ENCODE results near the gene HHAT. TPM values are rescaled to one million over a fixed set of nuclear protein-coding genes. Genes with fewer than 3 reads are reported as not detected.

Gene HHAT
- total and polyA plus RNA-seq, 4 donors: 1.9 to 3.9 (median 2.6) TPM

DNA sequence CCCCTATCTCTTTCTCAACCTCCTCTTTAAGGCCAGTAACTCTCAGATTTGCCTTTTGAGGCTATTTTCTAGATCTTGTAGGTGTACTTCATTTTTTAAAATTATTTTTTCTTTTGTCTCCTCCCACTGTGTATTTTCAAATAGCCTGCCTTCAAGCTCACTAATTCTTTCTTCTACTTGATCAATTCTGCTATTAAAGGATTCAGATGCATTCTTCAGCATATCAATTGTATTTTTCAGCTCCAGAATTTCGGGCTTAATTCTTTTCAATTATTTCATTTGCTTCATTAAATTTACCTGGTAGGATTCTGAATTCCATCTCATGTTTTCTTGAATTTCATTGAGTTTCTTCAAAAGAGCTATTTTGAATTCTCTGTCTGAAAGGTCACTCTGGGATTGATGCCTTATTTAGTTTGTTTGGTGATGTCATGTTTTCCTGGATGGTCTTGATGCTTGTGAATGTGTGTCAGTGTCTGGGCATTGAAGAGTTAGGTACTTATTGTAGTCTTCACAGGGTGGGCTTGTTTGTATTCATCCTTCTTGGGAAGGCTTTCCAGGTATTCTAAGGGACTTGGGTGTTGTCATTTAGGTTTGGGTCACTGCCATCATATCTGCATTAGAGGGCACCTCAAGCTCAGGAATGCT is 3.6 kb upstream of the HHAT start:
- DNase-seq: no peak
- Histone ChIP-seq H3K36me3 (ENCODE audit: control insufficient read depth in 1 of 2, insufficient read depth in 2 of 2, low read length in 1 of 2) (no peaks in the 10 kb centered on the region), H3K9me3 (ENCODE audit: control insufficient read depth, low read length) (no peaks in the 10 kb centered on the region), H3K27ac (ENCODE audit: low read depth in 1 of 2, low read length in 2 of 2) (no peak overlapping the region), H3K4me3 (ENCODE audit: low read length in 2 of 2) (no peak overlapping the region), H3K27me3 (ENCODE audit: control insufficient read depth in 1 of 2, insufficient read depth in 2 of 2, low read length in 1 of 2) (no peaks in the 10 kb centered on the region), H3K4me1 (ENCODE audit: control insufficient read depth in 1 of 2, insufficient read depth in 2 of 2, low read length in 2 of 2) (no peaks in the 10 kb centered on the region)
- WGBS, 2 donors: 95 to 96% methylated on average over 1 of the region's 1 CpG
- no peak for ATAC-seq (ENCODE audit: low FRiP score)
- intact Hi-C loops (cut with DNase I): no loop called here

DNA sequence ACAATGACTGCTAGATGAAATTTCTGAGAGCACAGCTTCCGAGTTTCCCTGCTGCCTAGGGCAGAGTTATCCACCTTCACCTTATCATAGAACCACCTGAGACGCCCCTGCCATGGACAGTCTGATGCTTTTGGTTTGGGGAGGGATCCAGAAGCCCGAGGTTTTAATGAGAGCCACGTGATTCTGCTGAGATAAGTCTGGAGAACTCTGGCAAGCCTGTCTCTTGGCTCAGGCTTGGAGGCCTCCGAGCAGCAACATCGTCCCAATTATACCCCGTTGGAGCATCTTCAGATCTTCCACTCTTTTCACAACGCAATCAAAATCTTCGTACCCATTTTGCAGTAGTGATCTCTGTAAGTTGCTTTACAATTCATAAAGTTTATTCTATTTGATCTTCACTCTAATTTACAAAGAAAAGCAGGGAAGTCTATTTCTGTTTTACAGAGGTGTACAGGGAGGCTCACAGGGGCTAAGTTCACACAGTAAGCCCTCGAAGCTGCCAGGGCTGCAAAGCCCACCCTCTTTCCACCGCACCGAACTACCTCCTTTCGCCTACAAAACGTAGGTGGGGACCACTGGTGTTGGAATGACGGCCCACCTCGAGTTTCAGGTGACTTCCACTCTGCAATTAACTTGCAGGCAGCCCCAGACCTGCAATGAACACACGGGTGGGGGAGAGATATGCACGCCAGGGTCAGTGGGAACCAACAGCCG is 513 bp upstream of the HHAT start:
- 24% methylated on average over 19 of the region's 19 CpGs for WGBS, 2 donors

DNA sequence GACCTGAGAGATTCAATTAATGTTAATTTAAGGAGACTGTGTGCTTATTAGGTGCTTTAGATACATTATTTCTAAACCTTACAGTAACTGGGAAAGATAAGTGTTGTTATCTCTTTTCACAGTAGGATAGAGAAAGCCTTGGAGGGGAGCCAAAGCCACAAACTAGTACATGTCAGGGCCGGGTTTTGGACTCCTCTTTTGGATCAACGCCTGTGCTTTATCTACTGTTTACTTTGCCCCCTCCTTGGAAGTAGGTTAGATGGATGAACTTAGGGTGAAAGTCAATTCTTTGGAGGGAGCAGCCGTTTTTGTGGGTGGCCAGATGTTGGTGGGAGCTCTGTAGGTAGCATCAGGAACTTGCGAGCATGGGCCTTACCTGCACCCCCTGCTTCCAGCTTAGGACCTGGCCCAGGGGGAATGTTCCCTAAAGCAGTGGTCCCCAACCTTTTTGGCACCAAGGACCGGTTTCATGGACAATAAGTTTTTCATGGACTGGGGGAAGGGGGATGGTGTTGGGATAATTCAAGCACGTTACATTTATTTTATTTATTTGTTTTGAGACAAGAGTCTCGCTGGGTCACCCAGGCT is 1.7 kb downstream of the HHAT start:
- no peaks in the 10 kb centered on the region for H3K9me3 ChIP-seq (ENCODE audit: control insufficient read depth, low read length)
- intact Hi-C loops (cut with DNase I): no loop called here
- no peak overlapping the region for H3K4me3 ChIP-seq (ENCODE audit: low read length in 2 of 2)
- DNase-seq (no peak), ATAC-seq (ENCODE audit: low FRiP score) (no peak)
- WGBS, 2 donors: 81 to 84% methylated on average over 7 of the region's 7 CpGs
- no peaks in the 10 kb centered on the region for H3K27me3 ChIP-seq (ENCODE audit: control insufficient read depth in 1 of 2, insufficient read depth in 2 of 2, low read length in 1 of 2)
- no peak overlapping the region for H3K27ac ChIP-seq (ENCODE audit: low read depth in 1 of 2, low read length in 2 of 2)
- no peaks in the 10 kb centered on the region for H3K36me3 ChIP-seq (ENCODE audit: control insufficient read depth in 1 of 2, insufficient read depth in 2 of 2, low read length in 1 of 2)
- H3K4me1 ChIP-seq (ENCODE audit: control insufficient read depth in 1 of 2, insufficient read depth in 2 of 2, low read length in 2 of 2): no peaks in the 10 kb centered on the region

More for the DNA sequence above, 513 bp upstream of the HHAT start:
- no peak for DNase-seq
- no peaks in the 10 kb centered on the region for H3K9me3 ChIP-seq (ENCODE audit: control insufficient read depth, low read length)
- H3K27me3 ChIP-seq (ENCODE audit: control insufficient read depth in 1 of 2, insufficient read depth in 2 of 2, low read length in 1 of 2): no peaks in the 10 kb centered on the region
- H3K4me3 ChIP-seq (ENCODE audit: low read length in 2 of 2): peak overlapping the region; percentile 6 to 53
- no peaks in the 10 kb centered on the region for H3K4me1 ChIP-seq (ENCODE audit: control insufficient read depth in 1 of 2, insufficient read depth in 2 of 2, low read length in 2 of 2)
- no peaks in the 10 kb centered on the region for H3K36me3 ChIP-seq (ENCODE audit: control insufficient read depth in 1 of 2, insufficient read depth in 2 of 2, low read length in 1 of 2)
- intact Hi-C loops (cut with DNase I): no loop called here
- no peak for ATAC-seq (ENCODE audit: low FRiP score)
- H3K27ac ChIP-seq (ENCODE audit: low read depth in 1 of 2, low read length in 2 of 2): peak overlapping the region in 1 of 2 donors; percentile 65

DNA sequence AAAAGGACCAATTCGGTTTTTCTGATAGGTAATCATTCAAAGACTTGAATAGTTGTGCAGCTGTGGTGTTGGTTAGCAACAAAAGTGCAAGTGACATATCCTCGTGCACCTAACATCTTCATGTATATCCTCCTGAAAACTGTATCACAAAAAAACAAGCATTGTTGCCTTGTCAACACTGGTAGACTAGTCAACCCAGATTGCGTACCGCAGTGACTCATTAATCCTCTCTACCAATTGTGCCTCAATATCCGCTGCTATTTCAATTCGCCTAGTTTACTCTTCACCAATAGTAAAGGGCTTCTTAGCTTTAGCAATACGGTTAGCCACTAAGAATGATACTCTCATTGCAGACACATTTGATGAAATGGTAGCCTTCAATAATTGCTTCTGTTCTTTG is 3.5 kb downstream of the HHAT start:
- Histone ChIP-seq H3K36me3 (ENCODE audit: control insufficient read depth in 1 of 2, insufficient read depth in 2 of 2, low read length in 1 of 2) (no peaks in the 10 kb centered on the region), H3K27me3 (ENCODE audit: control insufficient read depth in 1 of 2, insufficient read depth in 2 of 2, low read length in 1 of 2) (no peaks in the 10 kb centered on the region), H3K4me3 (ENCODE audit: low read length in 2 of 2) (no peak overlapping the region), H3K9me3 (ENCODE audit: control insufficient read depth, low read length) (no peaks in the 10 kb centered on the region), H3K27ac (ENCODE audit: low read depth in 1 of 2, low read length in 2 of 2) (no peak overlapping the region), H3K4me1 (ENCODE audit: control insufficient read depth in 1 of 2, insufficient read depth in 2 of 2, low read length in 2 of 2) (no peaks in the 10 kb centered on the region)
- ATAC-seq (ENCODE audit: low FRiP score) (no peak), DNase-seq (no peak)
- WGBS, 2 donors: 93% methylated on average over 7 of the region's 7 CpGs
- intact Hi-C loops (cut with DNase I): no loop called here

DNA sequence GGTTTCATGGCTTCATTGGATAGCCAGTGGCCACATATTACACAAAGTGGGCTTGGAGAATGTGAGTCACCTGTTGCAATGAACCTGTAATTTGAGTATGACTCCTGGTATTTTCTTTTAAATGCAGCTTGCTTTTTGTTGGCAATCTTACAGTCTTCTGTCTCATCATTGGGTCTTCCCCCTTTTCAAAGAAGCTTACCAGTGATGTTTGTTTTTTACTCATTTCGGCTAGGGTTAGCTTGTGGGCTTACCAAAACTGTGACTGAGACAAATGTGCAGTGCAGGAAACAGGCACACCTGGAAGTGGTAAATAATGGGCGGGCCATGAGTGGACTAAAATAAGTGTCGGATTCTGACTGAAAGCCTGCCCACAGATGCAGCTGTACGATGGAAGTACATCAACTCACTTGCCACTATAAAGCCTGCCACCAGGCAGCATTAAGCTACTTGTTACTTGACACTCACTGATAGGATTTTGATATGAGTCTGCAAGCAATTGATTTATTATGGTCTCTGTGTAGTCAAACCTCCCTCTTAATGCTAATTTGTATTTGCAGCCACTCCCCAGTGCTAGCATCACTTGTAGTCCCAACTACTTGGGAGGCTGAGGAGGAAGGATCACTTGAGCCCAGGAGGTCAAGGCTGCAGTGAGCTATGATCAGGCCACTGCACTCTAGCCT is 4.2 kb downstream of the HHAT start:
- intact Hi-C loops (cut with DNase I): no loop called here

DNA sequence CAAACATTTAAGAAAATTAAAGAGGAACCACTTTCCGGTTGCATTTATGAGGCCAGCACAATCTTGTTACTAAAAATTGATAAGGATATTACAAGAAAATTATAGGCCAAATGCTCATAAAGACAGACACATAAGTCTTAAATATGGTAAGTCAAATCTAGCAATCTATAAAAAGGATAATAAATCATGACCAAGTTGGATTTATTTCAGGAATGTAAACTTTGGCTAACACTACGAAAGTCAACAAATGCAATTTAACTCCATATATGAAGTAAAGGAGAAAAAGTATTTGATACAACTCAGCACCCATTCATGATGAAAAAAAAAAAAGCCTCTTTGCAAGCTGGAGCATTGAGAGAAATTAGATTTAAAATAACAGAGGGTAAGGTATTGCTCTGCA is 6.3 kb downstream of the HHAT start:
- Histone ChIP-seq H3K36me3 (ENCODE audit: control insufficient read depth in 1 of 2, insufficient read depth in 2 of 2, low read length in 1 of 2) (no peaks in the 10 kb centered on the region), H3K4me1 (ENCODE audit: control insufficient read depth in 1 of 2, insufficient read depth in 2 of 2, low read length in 2 of 2) (no peaks in the 10 kb centered on the region), H3K27me3 (ENCODE audit: control insufficient read depth in 1 of 2, insufficient read depth in 2 of 2, low read length in 1 of 2) (no peaks in the 10 kb centered on the region), H3K4me3 (ENCODE audit: low read length in 2 of 2) (no peak overlapping the region), H3K27ac (ENCODE audit: low read depth in 1 of 2, low read length in 2 of 2) (no peak overlapping the region), H3K9me3 (ENCODE audit: control insufficient read depth, low read length) (no peaks in the 10 kb centered on the region)
- DNase-seq (no peak), ATAC-seq (ENCODE audit: low FRiP score) (no peak)
- 75 to 82% methylated on average over 2 of the region's 2 CpGs for WGBS, 2 donors
- intact Hi-C loops (cut with DNase I): no loop called here

More for the DNA sequence above, 4.2 kb downstream of the HHAT start:
- Histone ChIP-seq H3K36me3 (ENCODE audit: control insufficient read depth in 1 of 2, insufficient read depth in 2 of 2, low read length in 1 of 2) (no peaks in the 10 kb centered on the region), H3K9me3 (ENCODE audit: control insufficient read depth, low read length) (no peaks in the 10 kb centered on the region), H3K27ac (ENCODE audit: low read depth in 1 of 2, low read length in 2 of 2) (no peak overlapping the region), H3K27me3 (ENCODE audit: control insufficient read depth in 1 of 2, insufficient read depth in 2 of 2, low read length in 1 of 2) (no peaks in the 10 kb centered on the region), H3K4me3 (ENCODE audit: low read length in 2 of 2) (no peak overlapping the region), H3K4me1 (ENCODE audit: control insufficient read depth in 1 of 2, insufficient read depth in 2 of 2, low read length in 2 of 2) (no peaks in the 10 kb centered on the region)
- 89 to 92% methylated on average over 4 of the region's 4 CpGs for WGBS, 2 donors
- DNase-seq (no peak), ATAC-seq (ENCODE audit: low FRiP score) (no peak)

DNA sequence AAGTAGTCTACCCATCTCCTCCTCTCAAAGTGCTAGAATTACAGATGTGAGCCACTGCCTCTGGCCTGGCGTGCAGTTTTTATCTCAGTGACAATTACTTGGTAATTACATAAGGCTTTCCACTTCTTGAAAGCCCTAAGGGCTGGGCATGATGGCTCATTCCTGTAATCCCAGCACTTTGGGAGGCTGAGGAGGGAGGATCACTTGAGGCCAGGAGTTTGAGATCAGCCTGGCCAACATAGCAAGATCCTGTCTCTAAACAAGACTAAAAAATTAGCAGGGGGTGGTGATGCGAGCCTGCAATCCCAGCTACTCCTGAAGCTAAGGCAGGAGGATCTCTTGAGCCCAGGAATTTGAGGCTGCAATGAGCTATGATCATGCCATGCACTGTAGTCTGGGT is 7.7 kb downstream of the HHAT start:
- no peaks in the 10 kb centered on the region for H3K27me3 ChIP-seq (ENCODE audit: control insufficient read depth in 1 of 2, insufficient read depth in 2 of 2, low read length in 1 of 2)
- 96 to 98% methylated on average over 2 of the region's 2 CpGs for WGBS, 2 donors
- H3K36me3 ChIP-seq (ENCODE audit: control insufficient read depth in 1 of 2, insufficient read depth in 2 of 2, low read length in 1 of 2): no peaks in the 10 kb centered on the region
- H3K27ac ChIP-seq (ENCODE audit: low read depth in 1 of 2, low read length in 2 of 2): no peak overlapping the region
- intact Hi-C loops (cut with DNase I): no loop called here
- H3K9me3 ChIP-seq (ENCODE audit: control insufficient read depth, low read length): no peaks in the 10 kb centered on the region
- H3K4me3 ChIP-seq (ENCODE audit: low read length in 2 of 2): no peak overlapping the region
- DNase-seq (no peak), ATAC-seq (ENCODE audit: low FRiP score) (no peak)
- no peaks in the 10 kb centered on the region for H3K4me1 ChIP-seq (ENCODE audit: control insufficient read depth in 1 of 2, insufficient read depth in 2 of 2, low read length in 2 of 2)

DNA sequence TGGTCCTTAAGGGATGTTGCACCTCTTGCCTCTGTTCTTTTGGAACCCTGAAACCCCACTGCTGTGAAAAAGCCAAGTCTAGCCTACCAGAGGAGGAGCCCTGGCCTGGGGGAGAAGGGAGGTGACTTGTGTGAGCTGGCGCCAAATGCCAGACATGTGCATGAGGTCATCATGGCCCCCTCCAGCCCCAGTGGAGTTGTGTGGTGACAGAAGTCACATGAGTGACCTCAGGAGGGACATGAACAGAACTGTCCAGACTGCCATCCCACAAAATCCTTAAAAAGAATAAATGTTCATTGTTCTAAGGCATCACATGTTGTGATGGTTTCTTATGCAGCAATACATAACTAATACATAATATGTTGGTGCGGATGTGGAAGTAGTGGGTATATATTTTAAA is 10.8 kb downstream of the HHAT start:
- WGBS, 2 donors: 90 to 97% methylated on average over 2 of the region's 2 CpGs
- H3K27me3 ChIP-seq (ENCODE audit: control insufficient read depth in 1 of 2, insufficient read depth in 2 of 2, low read length in 1 of 2): no peaks in the 10 kb centered on the region
- intact Hi-C loops (cut with DNase I): no loop called here
- DNase-seq: no peak
- H3K9me3 ChIP-seq (ENCODE audit: control insufficient read depth, low read length): no peaks in the 10 kb centered on the region
- H3K4me3 ChIP-seq (ENCODE audit: low read length in 2 of 2): no peak overlapping the region
- ATAC-seq (ENCODE audit: low FRiP score): no peak
- H3K27ac ChIP-seq (ENCODE audit: low read depth in 1 of 2, low read length in 2 of 2): no peak overlapping the region
- H3K4me1 ChIP-seq (ENCODE audit: control insufficient read depth in 1 of 2, insufficient read depth in 2 of 2, low read length in 2 of 2): peaks cover 0 to 3% of the 10 kb centered on the region in 2 donors
- no peaks in the 10 kb centered on the region for H3K36me3 ChIP-seq (ENCODE audit: control insufficient read depth in 1 of 2, insufficient read depth in 2 of 2, low read length in 1 of 2)
